ENCODE results near the gene SLC26A11.

GRCh38 chr17:80289616-80290015 is 69.4 kb downstream of the SLC26A11 start:
- TF ChIP-seq POLR2A (IDR thresholded peaks at IDR 0.05; ENCODE audit: extremely low read depth, insufficient read length) (no peak), CTCF (IDR thresholded peaks at IDR 0.05; ENCODE audit: low read depth, low read length) (no peak)
